GM12801 (cell line): ENCODE measurements around the gene TIMM13.

Source experiments
- CTCF ChIP-seq: IDR thresholded peaks from one replicate; pipeline ENCODE4 v1.5.1; 2011; ENCODE audit warnings: control low read depth; ENCODE audit not compliant: insufficient read length; ENCODE audit errors: extremely low read depth

The TIMM13 gene

DNA sequence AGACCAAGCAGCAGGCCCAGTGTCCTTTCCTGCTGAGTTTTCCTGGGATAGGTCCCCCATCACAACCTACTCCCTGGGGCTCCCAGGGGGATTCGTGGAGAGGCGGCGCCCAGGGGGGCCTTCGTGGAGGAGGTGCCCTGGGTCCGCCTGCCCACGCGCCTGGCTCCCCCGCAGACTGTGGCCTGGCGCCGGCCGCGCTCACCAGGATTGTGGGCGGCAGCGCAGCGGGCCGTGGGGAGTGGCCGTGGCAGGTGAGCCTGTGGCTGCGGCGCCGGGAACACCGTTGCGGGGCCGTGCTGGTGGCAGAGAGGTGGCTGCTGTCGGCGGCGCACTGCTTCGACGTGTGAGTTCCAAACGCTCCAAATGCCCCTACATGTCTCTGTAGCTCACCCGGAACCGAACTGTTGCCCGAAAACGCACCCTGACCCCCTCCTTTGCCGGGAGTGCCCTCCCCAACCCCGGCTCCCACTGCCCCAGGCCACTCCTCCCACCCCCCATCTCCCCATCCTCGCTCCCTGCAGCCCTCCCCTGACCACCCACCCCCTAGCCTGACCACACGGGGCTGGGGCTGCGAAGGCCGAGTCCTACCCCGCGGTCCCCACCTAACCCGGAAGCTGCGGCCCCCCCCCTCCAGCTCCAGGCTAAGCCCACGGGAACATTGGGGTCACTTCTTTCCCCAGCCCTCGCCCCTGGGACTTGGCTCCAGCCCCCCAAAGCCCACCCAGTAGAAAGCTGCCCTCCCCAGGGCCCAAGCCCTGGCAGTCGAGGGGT, 3.3 kb downstream of the TIMM13 start:
- no peak for TF ChIP-seq CTCF

- TF ChIP-seq CTCF, result no peak
These were observed 4.1 kb downstream of the TIMM13 start for GRCh38 chr19:2423071-2423914.

DNA sequence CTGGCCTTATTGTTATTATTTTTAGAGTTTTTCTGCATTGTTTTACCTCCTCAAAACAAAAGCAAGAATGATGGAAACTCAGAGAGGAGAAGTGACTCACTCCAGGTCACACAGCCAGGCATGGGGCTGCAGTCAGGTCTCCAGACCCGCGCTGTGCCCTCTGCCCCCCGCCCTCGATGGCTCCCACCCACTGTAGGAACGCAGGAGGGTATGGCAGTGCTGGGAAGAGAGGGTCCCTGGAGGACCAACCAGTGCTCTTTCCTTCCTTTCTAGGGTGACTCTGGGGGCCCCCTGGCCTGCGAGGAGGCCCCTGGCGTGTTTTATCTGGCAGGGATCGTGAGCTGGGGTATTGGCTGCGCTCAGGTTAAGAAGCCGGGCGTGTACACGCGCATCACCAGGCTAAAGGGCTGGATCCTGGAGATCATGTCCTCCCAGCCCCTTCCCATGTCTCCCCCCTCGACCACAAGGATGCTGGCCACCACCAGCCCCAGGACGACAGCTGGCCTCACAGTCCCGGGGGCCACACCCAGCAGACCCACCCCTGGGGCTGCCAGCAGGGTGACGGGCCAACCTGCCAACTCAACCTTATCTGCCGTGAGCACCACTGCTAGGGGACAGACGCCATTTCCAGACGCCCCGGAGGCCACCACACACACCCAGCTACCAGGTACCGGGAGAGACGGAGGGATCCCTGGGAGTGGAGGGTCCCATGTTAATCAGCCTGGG, 5.6 kb downstream of the TIMM13 start:
- no peak for TF ChIP-seq CTCF

- no peak for TF ChIP-seq CTCF
These were observed 6.9 kb downstream of the TIMM13 start for GRCh38 chr19:2420490-2420889.

DNA sequence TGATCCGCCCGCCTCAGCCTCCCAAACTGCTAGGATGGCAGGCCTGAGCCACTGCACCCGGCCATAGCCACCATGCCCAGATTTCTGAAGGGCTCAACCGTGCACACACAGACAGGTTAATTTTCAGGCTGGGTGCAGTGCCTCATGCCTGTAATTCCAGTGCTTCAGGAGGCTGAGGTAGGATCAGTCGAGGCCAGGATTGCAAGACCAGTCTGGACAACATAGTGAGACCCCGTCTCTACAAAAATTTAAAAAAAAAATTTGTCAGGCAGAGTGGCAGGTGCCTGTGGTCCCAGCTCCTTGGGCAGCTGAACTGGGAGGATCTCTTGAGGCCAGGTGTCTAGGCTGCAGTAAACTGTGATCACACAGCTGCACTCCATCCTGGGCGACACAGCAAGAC, 7.6 kb downstream of the TIMM13 start:
- TF ChIP-seq CTCF, result no peak

- no peak for TF ChIP-seq CTCF
These were observed 9.4 kb downstream of the TIMM13 start for GRCh38 chr19:2417881-2418406.

DNA sequence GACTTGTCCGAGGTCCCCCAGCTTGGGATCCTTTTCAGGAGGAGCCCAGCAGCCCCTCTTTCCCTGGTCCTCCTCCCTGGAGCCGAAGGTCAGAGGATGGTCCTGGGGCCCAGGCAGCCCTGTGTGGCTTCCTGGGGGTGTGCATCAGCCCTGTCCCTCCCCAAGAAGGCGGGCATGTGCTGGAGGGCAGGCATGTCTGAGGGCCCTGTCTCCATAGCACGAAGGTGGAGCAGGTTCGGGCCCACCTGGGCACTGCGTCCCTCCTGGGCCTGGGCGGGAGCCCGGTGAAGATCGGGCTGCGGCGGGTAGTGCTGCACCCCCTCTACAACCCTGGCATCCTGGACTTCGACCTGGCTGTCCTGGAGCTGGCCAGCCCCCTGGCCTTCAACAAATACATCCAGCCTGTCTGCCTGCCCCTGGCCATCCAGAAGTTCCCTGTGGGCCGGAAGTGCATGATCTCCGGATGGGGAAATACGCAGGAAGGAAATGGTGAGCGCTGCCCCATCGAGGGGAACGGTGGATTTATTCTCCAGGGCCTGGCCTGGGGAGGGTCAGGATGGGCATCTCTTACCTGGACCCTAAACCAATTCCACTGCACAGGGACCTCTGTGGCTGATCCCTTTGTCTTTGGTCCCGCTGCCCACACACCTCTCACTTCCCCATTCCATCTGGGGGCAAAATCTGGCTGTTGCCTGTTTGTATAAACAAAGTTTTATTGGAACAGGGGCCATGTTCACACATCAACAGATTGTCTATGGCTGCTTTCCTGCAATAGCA, 10.9 kb downstream of the TIMM13 start:
- no peak for TF ChIP-seq CTCF
